Measurements from ENCODE around the gene LAMB3. TPM values are rescaled to one million over a fixed set of nuclear protein-coding genes. Genes with fewer than 3 reads are reported as not detected.

LAMB3 gene
- total RNA-seq, 2 experiments from 2014 or later = 0.60 to 0.70 TPM

- peaks cover 23% of the 10 kb centered on the region for H3K27me3 Mint-ChIP-seq
- CTCF ChIA-PET = interaction anchor here (1.2 to 1.3 kb wide), 2 partner anchors 19 to 30 kb away, joined by 3 to 5 read pairs; no protein-coding TSS in a partner anchor
Measured at GRCh38 chr1:209595599-209596285, 56.5 kb downstream of the LAMB3 start.

GRCh38 chr1:209595028-209595427 lies 57.2 kb downstream of the LAMB3 start:
- ChIA-PET POLR2A (interaction anchor here (0.8 kb wide), 1 partner anchor 16 kb away, joined by 3 read pairs; no protein-coding TSS in a partner anchor), CTCF (interaction anchor here (1.2 to 1.3 kb wide), 2 partner anchors 19 to 29 kb away, joined by 3 to 5 read pairs; no protein-coding TSS in a partner anchor)
- Mint-ChIP-seq H3K4me1 (ENCODE audit: low read depth) (no peaks in the 10 kb centered on the region), H3K27me3 (peaks cover 23% of the 10 kb centered on the region), H3K27ac (no peak overlapping the region), H3K9me3 (no peaks in the 10 kb centered on the region), H3K4me3 (no peak overlapping the region), H3K36me3 (ENCODE audit: low read depth) (no peaks in the 10 kb centered on the region)
- TF ChIP-seq, protein P1, sequence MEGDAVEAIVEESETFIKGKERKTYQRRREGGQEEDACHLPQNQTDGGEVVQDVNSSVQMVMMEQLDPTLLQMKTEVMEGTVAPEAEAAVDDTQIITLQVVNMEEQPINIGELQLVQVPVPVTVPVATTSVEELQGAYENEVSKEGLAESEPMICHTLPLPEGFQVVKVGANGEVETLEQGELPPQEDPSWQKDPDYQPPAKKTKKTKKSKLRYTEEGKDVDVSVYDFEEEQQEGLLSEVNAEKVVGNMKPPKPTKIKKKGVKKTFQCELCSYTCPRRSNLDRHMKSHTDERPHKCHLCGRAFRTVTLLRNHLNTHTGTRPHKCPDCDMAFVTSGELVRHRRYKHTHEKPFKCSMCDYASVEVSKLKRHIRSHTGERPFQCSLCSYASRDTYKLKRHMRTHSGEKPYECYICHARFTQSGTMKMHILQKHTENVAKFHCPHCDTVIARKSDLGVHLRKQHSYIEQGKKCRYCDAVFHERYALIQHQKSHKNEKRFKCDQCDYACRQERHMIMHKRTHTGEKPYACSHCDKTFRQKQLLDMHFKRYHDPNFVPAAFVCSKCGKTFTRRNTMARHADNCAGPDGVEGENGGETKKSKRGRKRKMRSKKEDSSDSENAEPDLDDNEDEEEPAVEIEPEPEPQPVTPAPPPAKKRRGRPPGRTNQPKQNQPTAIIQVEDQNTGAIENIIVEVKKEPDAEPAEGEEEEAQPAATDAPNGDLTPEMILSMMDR (IDR thresholded peaks at IDR 0.05) = no peak
- intact Hi-C loops (cut with micrococcal nuclease) = no loop called here
- DNase-seq (no peak), ATAC-seq (no peak)

More at GRCh38 chr1:209595599-209596285, 56.5 kb downstream of the LAMB3 start:
- H3K27ac Mint-ChIP-seq = no peak overlapping the region
- TF ChIP-seq, protein P1 (IDR thresholded peaks at IDR 0.05) = no peak
- POLR2A ChIA-PET = interaction anchor here (0.8 kb wide), 1 partner anchor 16 kb away, joined by 3 read pairs; no protein-coding TSS in a partner anchor
- DNase-seq (no peak), ATAC-seq (no peak)
- no peaks in the 10 kb centered on the region for H3K36me3 Mint-ChIP-seq (ENCODE audit: low read depth)
- intact Hi-C loops (cut with micrococcal nuclease) = no loop called here
- H3K4me3 Mint-ChIP-seq = no peak overlapping the region
- H3K9me3 Mint-ChIP-seq = no peaks in the 10 kb centered on the region
- H3K4me1 Mint-ChIP-seq (ENCODE audit: low read depth) = no peaks in the 10 kb centered on the region

GRCh38 chr1:209594440-209594839 lies 57.8 kb downstream of the LAMB3 start:
- H3K9me3 Mint-ChIP-seq = no peaks in the 10 kb centered on the region
- TF ChIP-seq, protein P1 (IDR thresholded peaks at IDR 0.05) = no peak
- POLR2A ChIA-PET = no interaction called here
- no peak overlapping the region for H3K4me3 Mint-ChIP-seq
- DNase-seq (no peak), ATAC-seq (no peak)
- H3K36me3 Mint-ChIP-seq (ENCODE audit: low read depth) = no peaks in the 10 kb centered on the region
- intact Hi-C loops (cut with micrococcal nuclease) = no loop called here
- H3K4me1 Mint-ChIP-seq (ENCODE audit: low read depth) = no peaks in the 10 kb centered on the region
- CTCF ChIA-PET = interaction anchor here (1.1 kb wide), 2 partner anchors 33 to 99 kb away, joined by 3 to 4 read pairs; no protein-coding TSS in a partner anchor
- H3K27me3 Mint-ChIP-seq = peaks cover 19% of the 10 kb centered on the region
- H3K27ac Mint-ChIP-seq = no peak overlapping the region

DNA sequence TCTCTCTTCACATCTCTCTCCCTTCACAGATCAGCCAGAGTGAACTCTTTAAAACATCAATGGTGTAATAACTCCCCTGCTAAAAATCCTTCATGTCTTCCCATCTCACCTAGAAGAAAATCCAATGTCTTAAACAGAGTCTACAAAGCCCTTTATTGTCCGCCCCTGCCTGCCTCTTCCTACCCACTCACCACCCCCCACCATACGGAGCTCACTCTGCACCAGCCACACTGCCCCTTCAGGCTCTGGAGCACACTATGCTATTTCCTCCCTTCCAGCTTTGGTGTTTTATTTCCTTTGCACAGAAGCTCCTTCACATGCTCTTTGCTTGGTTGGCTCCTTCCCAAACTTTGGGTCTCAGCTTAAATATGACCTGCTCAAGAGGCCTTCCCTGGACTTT lies 58.5 kb downstream of the LAMB3 start:
- Mint-ChIP-seq H3K27ac (no peak overlapping the region), H3K4me1 (ENCODE audit: low read depth) (no peaks in the 10 kb centered on the region), H3K9me3 (no peaks in the 10 kb centered on the region), H3K4me3 (no peak overlapping the region), H3K27me3 (peaks cover 16% of the 10 kb centered on the region), H3K36me3 (ENCODE audit: low read depth) (no peaks in the 10 kb centered on the region)
- no peak for ATAC-seq
- TF ChIP-seq, protein P1 (IDR thresholded peaks at IDR 0.05) = no peak
- ChIA-PET POLR2A (no interaction called here), CTCF (interaction anchor here (1.1 kb wide), 2 partner anchors 34 to 100 kb away, joined by 3 to 4 read pairs; no protein-coding TSS in a partner anchor)
- intact Hi-C loops (cut with micrococcal nuclease) = no loop called here
- no peak for DNase-seq

- Mint-ChIP-seq H3K4me3 (no peak overlapping the region), H3K4me1 (ENCODE audit: low read depth) (no peaks in the 10 kb centered on the region), H3K27me3 (peaks cover 14% of the 10 kb centered on the region), H3K36me3 (ENCODE audit: low read depth) (no peaks in the 10 kb centered on the region), H3K9me3 (no peaks in the 10 kb centered on the region), H3K27ac (no peak overlapping the region)
- DNase-seq (no peak), ATAC-seq (no peak)
- TF ChIP-seq, protein P1 (IDR thresholded peaks at IDR 0.05) = no peak
- ChIA-PET POLR2A (no interaction called here), CTCF (interaction anchor here (0.7 to 3.0 kb wide), 5 partner anchors 13 to 103 kb away, joined by 3 to 13 read pairs (median 3); no protein-coding TSS in a partner anchor)
- intact Hi-C loops (cut with micrococcal nuclease) = no loop called here
Measured at GRCh38 chr1:209590405-209590804, 61.8 kb downstream of the LAMB3 start.
